ENCODE data around the gene TMEM223.
"Not testable (repeated sequence)": the region's sequence is repeated elsewhere in the genome, so short reads cannot be mapped to it uniquely, and the experiment has no call there.

Gene TMEM223

GRCh38 chr11:62830904-62831519, 39.2 kb upstream of the TMEM223 start:
- H3K4me3 ChIP-seq (ENCODE audit: low read depth, low read length) = peak overlapping the region; percentile 89
- DNase-seq (ENCODE audit: low read depth) = no peak
- TF ChIP-seq CTCF (conservative IDR thresholded peaks at IDR 0.05; ENCODE audit: low read depth, low read length) = no peak

- not testable (repeated sequence) for H3K4me3 ChIP-seq (ENCODE audit: low read depth, low read length); DNase-seq (ENCODE audit: low read depth)
Observed at GRCh38 chr11:62828130-62828529, 36.3 kb upstream of the TMEM223 start.

GRCh38 chr11:62823677-62824076, 31.9 kb upstream of the TMEM223 start:
- no peak for DNase-seq (ENCODE audit: low read depth)
- no peak overlapping the region for H3K4me3 ChIP-seq (ENCODE audit: low read depth, low read length)
- no peak for TF ChIP-seq CTCF (conservative IDR thresholded peaks at IDR 0.05; ENCODE audit: low read depth, low read length)

GRCh38 chr11:62817129-62817528, 25.3 kb upstream of the TMEM223 start:
- no peak for DNase-seq (ENCODE audit: low read depth)
- no peak for TF ChIP-seq CTCF (conservative IDR thresholded peaks at IDR 0.05; ENCODE audit: low read depth, low read length)
- no peak overlapping the region for H3K4me3 ChIP-seq (ENCODE audit: low read depth, low read length)

GRCh38 chr11:62816557-62816956, 24.8 kb upstream of the TMEM223 start:
- TF ChIP-seq CTCF (conservative IDR thresholded peaks at IDR 0.05; ENCODE audit: low read depth, low read length) = no peak
- DNase-seq (ENCODE audit: low read depth) = no peak
- H3K4me3 ChIP-seq (ENCODE audit: low read depth, low read length) = no peak overlapping the region

GRCh38 chr11:62811659-62812058, 19.9 kb upstream of the TMEM223 start:
- H3K4me3 ChIP-seq (ENCODE audit: low read depth, low read length) = no peak overlapping the region
- no peak for TF ChIP-seq CTCF (conservative IDR thresholded peaks at IDR 0.05; ENCODE audit: low read depth, low read length)
- DNase-seq (ENCODE audit: low read depth) = no peak

- no peak overlapping the region for H3K4me3 ChIP-seq (ENCODE audit: low read depth, low read length)
- no peak for TF ChIP-seq CTCF (conservative IDR thresholded peaks at IDR 0.05; ENCODE audit: low read depth, low read length)
- no peak for DNase-seq (ENCODE audit: low read depth)
Observed at GRCh38 chr11:62810748-62811147, 18.9 kb upstream of the TMEM223 start.

Measured in choroid plexus epithelial cell (primary cell).